Glomerular visceral epithelial cell (primary cell): ENCODE results near the gene CAAP1.
"Not testable (repeated sequence)": the region's sequence is repeated elsewhere in the genome, so short reads cannot be mapped to it uniquely, and the experiment has no call there.

Experiments
- DNase-seq: peaks from one replicate; pipeline ENCODE4 v3.0.0-alpha.2; 2016; ENCODE audit errors: extremely low spot score

The CAAP1 gene

DNA sequence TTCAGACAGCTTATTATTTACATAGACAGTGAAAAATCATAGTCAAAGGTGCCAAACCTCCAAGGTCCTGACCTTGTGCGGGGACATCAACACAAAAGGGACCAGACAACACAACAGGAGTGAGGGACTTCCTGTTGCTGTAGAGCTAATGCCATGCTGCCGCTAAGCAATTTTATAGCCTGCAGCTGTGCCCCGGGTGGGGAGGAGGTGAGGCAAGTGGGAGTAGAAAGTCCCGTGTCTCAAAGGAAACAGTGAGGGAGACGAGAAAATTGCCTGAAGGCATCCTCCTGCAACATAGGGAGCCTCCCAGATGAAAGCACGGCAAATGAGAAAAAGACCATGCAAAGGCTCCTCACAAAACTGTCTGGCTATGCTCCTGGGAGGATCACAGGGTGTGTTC lies 58.8 kb downstream of the CAAP1 start:
- no peak for DNase-seq

DNA sequence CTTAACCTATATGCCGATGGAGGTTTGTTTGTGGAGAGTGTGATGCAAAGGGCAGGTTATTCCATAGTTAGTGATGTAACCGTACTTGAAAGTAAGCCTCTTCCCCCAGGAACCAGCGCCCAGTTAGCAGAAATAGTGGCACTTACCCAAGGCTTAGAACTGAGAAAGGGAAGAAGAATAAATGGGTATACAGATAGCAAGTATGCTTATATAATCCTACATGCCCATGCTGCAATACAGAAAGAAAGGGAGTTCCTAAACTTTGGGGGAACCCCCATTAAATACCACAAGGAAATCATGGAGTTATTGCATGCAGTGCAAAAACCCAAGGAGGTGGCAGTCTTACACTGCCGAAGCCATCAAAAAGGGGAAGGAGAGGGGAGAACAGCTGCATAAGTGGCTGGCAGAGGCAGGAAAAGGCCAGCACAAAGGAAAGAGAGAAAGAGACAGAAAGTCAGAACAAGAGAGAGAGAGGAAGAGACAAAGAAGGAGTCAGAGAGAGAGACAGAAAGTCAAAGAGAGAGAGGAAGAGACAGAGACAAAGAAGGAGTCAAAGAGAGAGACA lies 64.1 kb downstream of the CAAP1 start:
- DNase-seq: not testable (repeated sequence)

GRCh38 chr9:26814799-26815198 lies 77.8 kb downstream of the CAAP1 start:
- DNase-seq: no peak

- DNase-seq: peak; percentile 55
Observed at GRCh38 chr9:26813247-26813646, 79.4 kb downstream of the CAAP1 start.

DNA sequence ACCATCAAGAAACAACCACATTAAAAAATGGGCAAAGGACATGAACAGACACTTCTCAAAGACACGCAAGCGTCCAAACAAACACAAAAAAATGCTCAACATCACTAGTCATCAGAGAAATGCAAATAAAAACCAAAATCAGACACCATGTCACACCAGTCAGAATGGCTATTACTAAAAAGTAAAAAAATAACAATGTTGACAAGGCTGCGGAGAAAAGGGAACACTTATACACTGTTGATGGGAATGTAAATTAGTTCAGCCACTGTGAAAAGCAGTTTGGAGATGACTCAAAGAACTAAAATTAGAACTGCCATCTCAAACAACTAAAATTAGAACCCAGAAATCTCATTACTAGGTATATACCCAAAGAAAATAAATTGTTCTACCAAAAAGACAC lies 80.4 kb downstream of the CAAP1 start:
- no peak for DNase-seq

- DNase-seq: no peak
Observed at GRCh38 chr9:26811106-26811505, 81.5 kb downstream of the CAAP1 start.

DNA sequence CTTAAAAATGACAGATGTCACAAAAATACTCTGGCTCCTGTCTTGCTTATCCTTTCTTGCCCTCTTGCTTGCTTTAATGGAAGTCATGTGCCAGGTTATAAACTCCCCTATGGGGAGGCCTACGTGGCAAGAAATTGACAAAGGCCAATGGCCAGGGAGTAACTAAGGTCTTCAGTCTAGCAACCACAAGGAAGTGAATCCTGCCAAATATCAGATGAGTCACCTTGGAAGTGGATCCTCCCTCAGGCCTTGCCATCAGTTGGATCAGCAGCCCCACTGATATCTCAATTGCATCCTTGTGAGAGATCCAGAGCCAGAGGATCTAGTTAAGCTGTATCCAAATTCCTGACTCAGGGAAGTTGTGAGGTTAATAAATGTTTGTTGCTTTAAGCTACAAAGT lies 82.8 kb downstream of the CAAP1 start:
- peak; percentile 63 for DNase-seq

GRCh38 chr9:26807161-26807560 lies 85.4 kb downstream of the CAAP1 start:
- no peak for DNase-seq

GRCh38 chr9:26802921-26803320 lies 89.7 kb downstream of the CAAP1 start:
- no peak for DNase-seq

- no peak for DNase-seq
Observed at GRCh38 chr9:26801772-26802171, 90.8 kb downstream of the CAAP1 start.

GRCh38 chr9:26800322-26800721 lies 92.3 kb downstream of the CAAP1 start:
- DNase-seq: no peak

DNA sequence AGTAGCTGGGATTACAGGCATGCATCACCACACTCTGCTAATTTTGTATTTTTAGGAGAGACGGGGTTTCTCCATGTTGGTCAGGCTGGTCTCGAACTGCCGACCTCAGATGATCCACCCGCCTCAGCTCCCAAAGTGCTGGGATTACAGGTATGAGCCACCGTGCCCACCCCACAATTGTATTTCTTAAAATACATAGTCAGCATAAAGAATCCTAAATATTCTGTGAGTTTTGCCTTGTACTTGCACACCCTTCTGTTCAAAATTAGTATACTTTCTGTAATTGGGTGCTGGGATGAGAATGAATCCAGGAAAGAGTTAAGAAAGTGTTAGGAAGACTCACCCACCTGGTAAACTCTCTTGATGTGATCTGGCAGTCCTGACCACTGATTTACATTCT lies 101.3 kb downstream of the CAAP1 start:
- no peak for DNase-seq
